Measurements from ENCODE around the gene URI1.
"Not testable (repeated sequence)": the region's sequence is repeated elsewhere in the genome, so short reads cannot be mapped to it uniquely, and the experiment has no call there.

The URI1 gene

GRCh38 chr19:29965492-29965891 is 23.5 kb downstream of the URI1 start:
- no peaks in the 10 kb centered on the region for H3K27me3 Mint-ChIP-seq
- H3K4me1 Mint-ChIP-seq, result peaks cover 77% of the 10 kb centered on the region
- peak overlapping the region; percentile 40 for H3K4me3 Mint-ChIP-seq
- ATAC-seq (replicated peaks; ENCODE audit: extremely low read depth, poor library complexity, severe bottlenecking) (no peak), DNase-seq (ENCODE audit: low spot score in 2 of 2) (no peak)
- no peaks in the 10 kb centered on the region for H3K9me3 Mint-ChIP-seq
- H3K36me3 Mint-ChIP-seq (ENCODE audit: insufficient read depth), result peaks cover 4% of the 10 kb centered on the region
- peak overlapping the region; percentile 20 for H3K27ac Mint-ChIP-seq (ENCODE audit: low read depth)

GRCh38 chr19:29966142-29966541 is 24.1 kb downstream of the URI1 start:
- H3K9me3 Mint-ChIP-seq; H3K4me3 Mint-ChIP-seq; H3K27ac Mint-ChIP-seq (ENCODE audit: low read depth); H3K36me3 Mint-ChIP-seq (ENCODE audit: insufficient read depth); H3K27me3 Mint-ChIP-seq; DNase-seq (ENCODE audit: low spot score in 2 of 2); ATAC-seq (replicated peaks; ENCODE audit: extremely low read depth, poor library complexity, severe bottlenecking): not testable (repeated sequence)
- H3K4me1 Mint-ChIP-seq, result peaks cover 78% of the 10 kb centered on the region

DNA sequence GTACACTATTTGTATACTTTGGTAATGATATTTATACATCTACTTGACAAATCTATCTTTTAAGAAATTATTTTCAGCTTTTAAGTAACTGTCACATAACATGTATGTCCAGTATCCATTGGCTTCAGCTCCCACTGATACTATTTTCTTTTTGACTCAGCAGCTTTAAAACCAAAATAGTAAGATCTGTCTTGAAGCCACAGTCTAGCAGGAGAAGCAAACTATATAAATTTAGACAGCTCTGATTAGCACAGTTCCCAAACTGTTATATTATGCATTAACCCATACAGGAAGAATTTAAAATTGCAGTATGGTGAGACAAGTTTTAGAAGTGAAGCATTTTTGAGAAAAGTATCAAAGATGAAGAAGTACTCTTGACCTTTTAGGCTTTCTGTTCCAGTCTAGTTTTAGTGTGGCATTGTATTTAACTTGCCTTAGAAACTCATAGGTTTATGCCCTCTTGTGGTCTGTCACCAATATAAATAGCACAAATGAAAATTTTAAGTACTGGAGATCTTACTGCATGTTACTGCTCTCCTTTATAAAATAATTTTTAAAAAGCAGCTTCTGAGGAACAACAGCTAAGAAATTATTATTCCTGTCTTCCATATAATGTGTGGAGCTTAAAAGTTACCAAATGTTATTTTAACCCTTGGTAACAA is 24.7 kb downstream of the URI1 start:
- DNase-seq (ENCODE audit: low spot score in 2 of 2) (no peak), ATAC-seq (replicated peaks; ENCODE audit: extremely low read depth, poor library complexity, severe bottlenecking) (no peak)
- H3K36me3 Mint-ChIP-seq (ENCODE audit: insufficient read depth), result peaks cover 2% of the 10 kb centered on the region
- H3K27me3 Mint-ChIP-seq, result no peaks in the 10 kb centered on the region
- peaks cover 76% of the 10 kb centered on the region for H3K4me1 Mint-ChIP-seq
- H3K27ac Mint-ChIP-seq (ENCODE audit: low read depth), result no peak overlapping the region
- no peaks in the 10 kb centered on the region for H3K9me3 Mint-ChIP-seq
- no peak overlapping the region for H3K4me3 Mint-ChIP-seq

DNA sequence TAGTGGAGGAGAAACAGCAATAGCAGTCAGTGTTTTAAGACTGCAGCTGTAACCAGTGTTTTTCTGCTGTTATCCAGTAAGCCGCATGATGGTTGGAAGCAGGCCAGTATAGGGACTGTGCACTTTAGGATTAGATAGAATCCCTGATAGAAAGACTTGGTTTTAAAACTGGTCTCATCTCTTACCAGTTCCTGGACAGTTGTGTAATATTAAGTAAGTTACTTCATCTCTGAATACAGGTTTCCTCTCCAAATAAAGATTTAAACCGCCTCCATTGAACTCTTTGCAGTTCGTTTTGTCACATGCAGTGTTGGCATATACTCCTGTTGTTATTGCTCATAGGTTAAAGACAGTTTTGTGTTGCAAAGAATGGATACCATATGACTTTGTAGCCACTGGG is 25.6 kb downstream of the URI1 start:
- H3K27me3 Mint-ChIP-seq, result no peaks in the 10 kb centered on the region
- peaks cover 67% of the 10 kb centered on the region for H3K4me1 Mint-ChIP-seq
- peak overlapping the region; percentile 1 for H3K4me3 Mint-ChIP-seq
- no peak overlapping the region for H3K27ac Mint-ChIP-seq (ENCODE audit: low read depth)
- ATAC-seq (replicated peaks; ENCODE audit: extremely low read depth, poor library complexity, severe bottlenecking) (no peak), DNase-seq (ENCODE audit: low spot score in 2 of 2) (no peak)
- no peaks in the 10 kb centered on the region for H3K9me3 Mint-ChIP-seq
- H3K36me3 Mint-ChIP-seq (ENCODE audit: insufficient read depth), result peaks cover 2% of the 10 kb centered on the region

- Mint-ChIP-seq H3K36me3 (ENCODE audit: insufficient read depth) (peaks cover under 1% of the 10 kb centered on the region), H3K4me1 (peaks cover 46% of the 10 kb centered on the region), H3K4me3 (peak overlapping the region; percentile 7), H3K9me3 (no peaks in the 10 kb centered on the region), H3K27me3 (no peaks in the 10 kb centered on the region), H3K27ac (ENCODE audit: low read depth) (peak overlapping the region; percentile 49)
- DNase-seq (ENCODE audit: low spot score in 2 of 2) (no peak), ATAC-seq (replicated peaks; ENCODE audit: extremely low read depth, poor library complexity, severe bottlenecking) (no peak)
Measured at GRCh38 chr19:29969891-29970290, 27.9 kb downstream of the URI1 start.

- H3K4me3 Mint-ChIP-seq, result no peak overlapping the region
- ATAC-seq (replicated peaks; ENCODE audit: extremely low read depth, poor library complexity, severe bottlenecking) (no peak), DNase-seq (ENCODE audit: low spot score in 2 of 2) (no peak)
- H3K27me3 Mint-ChIP-seq, result no peaks in the 10 kb centered on the region
- H3K36me3 Mint-ChIP-seq (ENCODE audit: insufficient read depth), result no peaks in the 10 kb centered on the region
- H3K9me3 Mint-ChIP-seq, result no peaks in the 10 kb centered on the region
- no peak overlapping the region for H3K27ac Mint-ChIP-seq (ENCODE audit: low read depth)
- peaks cover 40% of the 10 kb centered on the region for H3K4me1 Mint-ChIP-seq
Measured at GRCh38 chr19:29971002-29971401, 29.0 kb downstream of the URI1 start.

DNA sequence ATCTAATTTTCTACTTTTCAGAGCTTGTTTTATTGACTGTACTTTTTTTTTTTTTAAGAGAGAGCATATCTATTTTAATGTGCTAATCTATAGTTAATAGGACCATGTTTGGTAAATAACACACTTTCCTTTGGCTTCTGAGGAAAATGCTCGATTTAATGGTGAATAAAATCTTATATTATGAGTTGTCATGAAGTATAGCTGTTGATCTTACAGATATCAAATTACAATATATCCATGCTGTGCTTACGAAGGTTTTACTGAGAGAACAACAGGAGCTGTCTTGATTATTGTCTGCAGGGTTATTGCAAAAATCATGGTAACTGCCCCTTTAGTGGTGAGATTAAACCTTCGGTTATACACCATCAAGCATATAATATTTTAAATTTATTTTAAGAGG is 29.6 kb downstream of the URI1 start:
- Mint-ChIP-seq H3K4me3 (no peak overlapping the region), H3K27me3 (no peaks in the 10 kb centered on the region), H3K36me3 (ENCODE audit: insufficient read depth) (no peaks in the 10 kb centered on the region), H3K9me3 (no peaks in the 10 kb centered on the region), H3K4me1 (peaks cover 44% of the 10 kb centered on the region), H3K27ac (ENCODE audit: low read depth) (no peak overlapping the region)
- ATAC-seq (replicated peaks; ENCODE audit: extremely low read depth, poor library complexity, severe bottlenecking), result no peak
- no peak for DNase-seq (ENCODE audit: low spot score in 2 of 2)

DNA sequence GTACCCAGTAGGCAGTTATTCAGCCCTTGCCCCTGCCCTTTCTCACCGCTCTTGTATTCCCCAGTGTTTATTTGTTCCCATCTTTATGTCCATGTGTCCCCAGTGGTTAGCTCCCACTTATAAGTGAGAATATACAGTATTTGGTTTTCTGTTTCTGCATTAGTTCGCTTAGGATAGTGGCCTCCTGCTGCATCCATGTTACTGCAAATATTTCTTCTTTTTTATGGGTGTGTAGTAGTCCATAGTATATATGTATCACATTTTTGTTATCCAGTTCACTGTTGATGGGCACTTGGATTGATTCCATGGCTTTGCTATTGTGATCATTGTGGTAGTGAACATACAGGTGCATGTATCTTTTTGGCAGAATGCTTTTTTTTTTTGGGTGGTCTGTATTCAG is 32.7 kb downstream of the URI1 start:
- DNase-seq (ENCODE audit: low spot score in 2 of 2) (no peak), ATAC-seq (replicated peaks; ENCODE audit: extremely low read depth, poor library complexity, severe bottlenecking) (no peak)
- H3K36me3 Mint-ChIP-seq (ENCODE audit: insufficient read depth), result no peaks in the 10 kb centered on the region
- H3K27ac Mint-ChIP-seq (ENCODE audit: low read depth), result no peak overlapping the region
- H3K4me1 Mint-ChIP-seq, result peaks cover 30% of the 10 kb centered on the region
- no peak overlapping the region for H3K4me3 Mint-ChIP-seq
- no peaks in the 10 kb centered on the region for H3K27me3 Mint-ChIP-seq
- H3K9me3 Mint-ChIP-seq, result no peaks in the 10 kb centered on the region

- no peaks in the 10 kb centered on the region for H3K9me3 Mint-ChIP-seq
- no peak overlapping the region for H3K4me3 Mint-ChIP-seq
- ATAC-seq (replicated peaks; ENCODE audit: extremely low read depth, poor library complexity, severe bottlenecking) (no peak), DNase-seq (ENCODE audit: low spot score in 2 of 2) (no peak)
- peaks cover 31% of the 10 kb centered on the region for H3K4me1 Mint-ChIP-seq
- no peaks in the 10 kb centered on the region for H3K36me3 Mint-ChIP-seq (ENCODE audit: insufficient read depth)
- H3K27ac Mint-ChIP-seq (ENCODE audit: low read depth), result no peak overlapping the region
- no peaks in the 10 kb centered on the region for H3K27me3 Mint-ChIP-seq
Measured at GRCh38 chr19:29976151-29976943, 34.3 kb downstream of the URI1 start.

DNA sequence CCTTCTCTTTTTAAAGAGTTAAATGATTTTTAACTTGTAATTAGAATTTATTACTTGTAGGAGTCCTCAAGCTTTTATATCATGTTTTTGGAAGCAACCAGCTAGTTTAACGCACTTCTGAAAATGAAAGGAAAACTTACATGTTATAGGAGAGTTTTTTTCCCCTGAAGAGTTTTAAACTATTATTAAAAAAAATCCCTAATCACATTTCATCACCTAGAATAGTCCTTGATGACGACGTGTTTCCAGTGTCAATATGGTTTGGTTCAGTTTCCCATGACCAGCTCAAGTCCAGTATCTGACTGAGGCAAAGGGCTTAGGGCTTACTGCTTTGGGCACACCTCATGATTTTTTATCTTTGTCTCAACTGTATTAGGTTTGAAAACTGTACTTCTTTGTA is 36.0 kb downstream of the URI1 start:
- DNase-seq (ENCODE audit: low spot score in 2 of 2), result no peak
- Mint-ChIP-seq H3K36me3 (ENCODE audit: insufficient read depth) (no peaks in the 10 kb centered on the region), H3K27ac (ENCODE audit: low read depth) (no peak overlapping the region), H3K4me3 (no peak overlapping the region), H3K9me3 (no peaks in the 10 kb centered on the region), H3K4me1 (peaks cover 44% of the 10 kb centered on the region), H3K27me3 (no peaks in the 10 kb centered on the region)
- ATAC-seq (replicated peaks; ENCODE audit: extremely low read depth, poor library complexity, severe bottlenecking), result no peak

- H3K27ac Mint-ChIP-seq (ENCODE audit: low read depth), result no peak overlapping the region
- no peaks in the 10 kb centered on the region for H3K27me3 Mint-ChIP-seq
- no peak for DNase-seq (ENCODE audit: low spot score in 2 of 2)
- H3K9me3 Mint-ChIP-seq, result no peaks in the 10 kb centered on the region
- H3K4me3 Mint-ChIP-seq, result no peak overlapping the region
- peaks cover 33% of the 10 kb centered on the region for H3K4me1 Mint-ChIP-seq
- ATAC-seq (replicated peaks; ENCODE audit: extremely low read depth, poor library complexity, severe bottlenecking), result no peak
- peaks cover 18% of the 10 kb centered on the region for H3K36me3 Mint-ChIP-seq (ENCODE audit: insufficient read depth)
Measured at GRCh38 chr19:29983568-29983967, 41.5 kb downstream of the URI1 start.

- H3K4me1 Mint-ChIP-seq, result peaks cover 30% of the 10 kb centered on the region
- H3K9me3 Mint-ChIP-seq, result no peaks in the 10 kb centered on the region
- DNase-seq (ENCODE audit: low spot score in 2 of 2) (no peak), ATAC-seq (replicated peaks; ENCODE audit: extremely low read depth, poor library complexity, severe bottlenecking) (no peak)
- H3K4me3 Mint-ChIP-seq, result no peak overlapping the region
- peaks cover 21% of the 10 kb centered on the region for H3K36me3 Mint-ChIP-seq (ENCODE audit: insufficient read depth)
- H3K27ac Mint-ChIP-seq (ENCODE audit: low read depth), result no peak overlapping the region
- H3K27me3 Mint-ChIP-seq, result no peaks in the 10 kb centered on the region
Measured at GRCh38 chr19:29985196-29985595, 43.2 kb downstream of the URI1 start.

DNA sequence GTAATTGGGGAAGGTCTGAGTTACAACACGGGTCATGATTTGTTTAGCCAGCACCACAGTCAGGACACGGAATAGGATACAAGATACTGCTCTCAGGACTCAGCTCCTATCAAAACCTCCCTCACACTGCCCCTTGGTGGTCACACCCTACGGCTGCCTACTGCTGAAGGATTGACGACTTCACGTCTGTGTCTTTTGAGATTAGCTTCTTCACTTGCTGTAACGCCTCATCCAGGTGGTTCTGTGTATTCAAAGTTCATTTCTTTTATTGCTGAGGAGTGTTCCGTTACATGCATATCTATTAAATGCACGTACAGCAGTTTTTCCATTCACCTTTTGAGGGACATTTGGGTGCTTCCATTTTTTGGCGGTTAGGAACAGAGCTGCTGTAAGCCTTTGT is 46.3 kb downstream of the URI1 start:
- Mint-ChIP-seq H3K27ac (ENCODE audit: low read depth) (peak overlapping the region; percentile 9), H3K9me3 (no peaks in the 10 kb centered on the region), H3K27me3 (no peaks in the 10 kb centered on the region), H3K4me3 (no peak overlapping the region), H3K4me1 (peaks cover 27% of the 10 kb centered on the region), H3K36me3 (ENCODE audit: insufficient read depth) (peaks cover 31% of the 10 kb centered on the region)
- DNase-seq (ENCODE audit: low spot score in 2 of 2) (no peak), ATAC-seq (replicated peaks; ENCODE audit: extremely low read depth, poor library complexity, severe bottlenecking) (no peak)
